Coronary artery (tissue), 2 donors: ENCODE results near the gene PDE6G.

Experiments used
- DNase-seq: peaks from one replicate; pipeline ENCODE4 v3.0.0-alpha.2; 2017; ENCODE audit warnings: low spot score
- H3K27ac ChIP-seq, 2 donors: fragments of 200-600 bp; sonication (generic); one replicate each; pipeline ENCODE4 v1.5.1; 2016 to 2019
- H3K4me3 ChIP-seq: fragments of 200-600 bp; sonication (generic); 2 replicates; pipeline ENCODE4 v1.5.1; 2016; ENCODE audit warnings: mild to moderate bottlenecking, moderate library complexity
- TF ChIP-seq, protein P1 (sequence below): fragments of 200-600 bp; sonication (generic); IDR thresholded peaks from one replicate; pipeline ENCODE4 v1.5.1; 2019; ENCODE audit warnings: antibody characterized with exemption

The PDE6G gene

DNA sequence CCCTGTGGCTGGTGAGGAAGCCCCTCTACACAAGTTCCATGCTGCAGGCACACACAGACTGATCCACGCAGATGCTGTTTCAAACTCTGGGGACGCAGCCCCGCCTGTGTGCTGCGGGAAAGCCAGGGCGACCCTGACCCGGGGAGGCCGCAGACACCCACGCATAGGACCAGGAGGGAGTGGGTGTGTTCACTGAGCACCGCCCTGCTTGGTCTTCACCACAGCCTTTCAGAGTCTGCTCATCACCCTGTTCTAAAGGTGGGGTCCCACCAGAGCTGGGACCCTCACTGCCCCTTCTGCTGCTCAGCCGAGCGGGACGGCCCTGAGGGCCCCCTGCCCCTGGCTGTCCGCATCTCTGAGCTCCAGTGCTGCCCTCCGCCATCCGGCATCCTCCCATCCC, 11.8 kb downstream of the PDE6G start:
- Histone ChIP-seq H3K4me3 (no peak overlapping the region), H3K27ac (no peak overlapping the region)
- TF ChIP-seq, protein P1, sequence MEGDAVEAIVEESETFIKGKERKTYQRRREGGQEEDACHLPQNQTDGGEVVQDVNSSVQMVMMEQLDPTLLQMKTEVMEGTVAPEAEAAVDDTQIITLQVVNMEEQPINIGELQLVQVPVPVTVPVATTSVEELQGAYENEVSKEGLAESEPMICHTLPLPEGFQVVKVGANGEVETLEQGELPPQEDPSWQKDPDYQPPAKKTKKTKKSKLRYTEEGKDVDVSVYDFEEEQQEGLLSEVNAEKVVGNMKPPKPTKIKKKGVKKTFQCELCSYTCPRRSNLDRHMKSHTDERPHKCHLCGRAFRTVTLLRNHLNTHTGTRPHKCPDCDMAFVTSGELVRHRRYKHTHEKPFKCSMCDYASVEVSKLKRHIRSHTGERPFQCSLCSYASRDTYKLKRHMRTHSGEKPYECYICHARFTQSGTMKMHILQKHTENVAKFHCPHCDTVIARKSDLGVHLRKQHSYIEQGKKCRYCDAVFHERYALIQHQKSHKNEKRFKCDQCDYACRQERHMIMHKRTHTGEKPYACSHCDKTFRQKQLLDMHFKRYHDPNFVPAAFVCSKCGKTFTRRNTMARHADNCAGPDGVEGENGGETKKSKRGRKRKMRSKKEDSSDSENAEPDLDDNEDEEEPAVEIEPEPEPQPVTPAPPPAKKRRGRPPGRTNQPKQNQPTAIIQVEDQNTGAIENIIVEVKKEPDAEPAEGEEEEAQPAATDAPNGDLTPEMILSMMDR: no peak

DNA sequence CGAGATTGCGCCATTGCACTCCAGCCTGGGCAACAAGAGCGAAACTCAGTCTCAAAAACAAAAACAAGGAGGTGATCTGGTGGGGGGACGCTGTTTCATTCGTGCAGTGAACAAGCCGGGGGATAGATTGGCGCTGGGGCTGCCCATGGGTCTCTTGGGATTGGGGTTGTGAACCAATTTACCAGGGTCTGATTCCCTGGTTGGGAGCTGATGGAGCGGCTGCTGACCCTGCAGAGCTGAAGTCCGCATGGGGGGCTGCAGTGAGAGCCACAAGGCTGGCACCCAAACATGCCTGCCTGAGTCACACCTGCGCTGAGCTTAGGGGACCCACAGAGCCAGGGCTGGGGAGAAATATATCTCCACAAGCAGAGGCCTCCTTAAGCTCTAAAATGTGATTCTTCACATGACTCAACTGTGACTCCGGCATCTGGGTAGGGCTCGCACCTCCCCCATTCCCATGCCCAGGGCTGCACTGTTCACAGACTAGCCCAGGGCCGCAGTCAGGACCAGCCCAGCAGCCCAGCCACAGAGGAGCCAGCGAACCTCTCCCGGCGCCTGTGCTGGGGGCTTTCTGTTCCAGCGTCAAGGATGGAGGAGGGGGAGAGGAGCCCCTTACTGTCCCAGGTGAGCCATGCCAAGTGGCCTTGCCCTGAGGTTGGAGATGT, 14.4 kb downstream of the PDE6G start:
- TF ChIP-seq, protein P1: no peak
- no peak for DNase-seq
- no peak overlapping the region for H3K27ac ChIP-seq
- no peak overlapping the region for H3K4me3 ChIP-seq

More for the DNA sequence above, 11.8 kb downstream of the PDE6G start:
- no peak for DNase-seq

DNA sequence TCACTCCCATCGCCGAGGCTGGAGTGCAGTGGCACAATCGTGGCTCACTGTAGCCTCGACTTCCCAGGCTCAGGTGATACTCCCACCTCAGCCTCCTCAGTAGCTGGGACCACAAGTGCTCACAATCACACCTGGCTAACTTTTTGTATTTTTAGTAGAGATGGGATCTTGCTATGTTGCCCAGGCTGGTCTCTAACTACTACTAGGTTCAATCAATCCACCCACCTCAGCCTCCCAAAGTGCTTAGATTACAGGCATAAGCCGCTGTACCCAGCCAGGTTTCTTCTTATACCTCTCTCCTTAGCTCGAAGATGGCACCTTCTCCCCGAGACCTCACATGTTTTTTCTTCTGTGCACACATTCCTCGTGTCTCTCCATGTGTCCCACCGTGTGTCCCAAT, 16.3 kb downstream of the PDE6G start:
- Histone ChIP-seq H3K27ac (no peak overlapping the region), H3K4me3 (no peak overlapping the region)
- TF ChIP-seq, protein P1: no peak
- DNase-seq: no peak

DNA sequence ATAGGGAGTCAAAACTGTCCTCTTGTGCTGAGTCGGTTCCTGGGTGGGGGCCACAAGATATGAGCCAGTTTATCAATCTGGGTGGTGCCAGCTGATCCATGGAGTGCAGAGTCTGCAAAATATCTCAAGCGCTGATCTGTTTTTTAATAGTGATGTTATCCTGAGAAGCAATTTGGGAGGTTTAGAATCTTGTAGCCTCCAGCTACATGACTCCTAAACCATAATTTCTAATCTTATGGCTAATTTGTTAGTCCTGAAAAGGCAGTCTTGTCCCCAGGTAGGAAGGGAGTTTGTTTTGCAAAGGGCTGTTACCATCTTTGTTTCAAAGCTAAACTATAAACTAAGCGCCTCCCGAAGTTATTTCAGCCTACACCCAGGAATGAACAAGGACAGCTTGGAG, 17.7 kb downstream of the PDE6G start:
- TF ChIP-seq, protein P1: no peak
- no peak overlapping the region for H3K4me3 ChIP-seq
- H3K27ac ChIP-seq: no peak overlapping the region
- DNase-seq: no peak

DNA sequence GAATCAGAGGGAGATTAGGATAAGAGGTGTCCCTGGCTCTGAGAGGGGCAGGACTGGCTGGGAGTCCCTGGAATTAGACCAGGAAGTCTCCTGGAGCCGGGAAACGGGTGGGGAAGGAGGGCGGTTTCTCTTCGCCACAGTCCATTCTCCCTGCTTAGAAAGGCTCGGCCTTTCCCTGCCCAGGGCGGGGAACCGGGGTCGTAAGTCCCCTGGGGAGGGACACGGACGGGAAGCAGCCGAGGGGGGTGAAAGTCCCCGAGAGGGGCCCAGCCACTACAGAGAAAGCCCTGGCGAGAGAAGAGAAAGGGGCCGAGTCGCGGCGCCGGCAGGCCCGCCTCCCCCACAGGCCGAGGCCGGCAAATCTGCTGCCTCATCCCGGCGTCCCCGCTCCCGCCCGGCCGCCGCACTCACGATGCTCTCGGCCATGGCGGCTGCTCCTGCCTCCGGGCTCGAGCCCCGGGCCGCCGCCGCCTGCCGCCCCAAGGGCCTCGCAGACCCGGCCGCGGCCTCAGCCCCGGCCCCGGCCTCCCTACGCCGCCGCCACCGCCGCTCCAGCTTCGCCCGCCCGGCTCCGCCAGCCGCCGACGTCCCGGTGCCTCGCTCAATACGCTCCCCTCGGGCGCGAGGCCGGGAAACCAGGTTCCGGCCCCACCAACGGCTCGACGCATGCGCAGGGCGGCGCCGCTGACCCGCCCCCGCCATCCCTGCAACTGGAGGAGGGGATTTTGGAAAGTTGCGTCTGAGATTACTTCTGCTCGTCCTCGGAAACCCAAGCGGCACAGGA, 19.6 kb downstream of the PDE6G start, which contains the start of the genes NPLOC4 and TSPAN10:
NPLOC4 (minus strand) TSS at position 608 of the 784 bp plus-strand sequence; CDS start at position 426, 182 bp downstream.
TSPAN10 (plus strand) TSS at position 692 of the 784 bp plus-strand sequence. CDS start 5,217 bp downstream, outside the sequence.
- TF ChIP-seq, protein P1: no peak
- Histone ChIP-seq H3K4me3 (peak within 1 kb of the TSS; percentile 86), H3K27ac (peak within 1 kb of the TSS; percentile 74 to 95)
- DNase-seq: peak; percentile 91

DNA sequence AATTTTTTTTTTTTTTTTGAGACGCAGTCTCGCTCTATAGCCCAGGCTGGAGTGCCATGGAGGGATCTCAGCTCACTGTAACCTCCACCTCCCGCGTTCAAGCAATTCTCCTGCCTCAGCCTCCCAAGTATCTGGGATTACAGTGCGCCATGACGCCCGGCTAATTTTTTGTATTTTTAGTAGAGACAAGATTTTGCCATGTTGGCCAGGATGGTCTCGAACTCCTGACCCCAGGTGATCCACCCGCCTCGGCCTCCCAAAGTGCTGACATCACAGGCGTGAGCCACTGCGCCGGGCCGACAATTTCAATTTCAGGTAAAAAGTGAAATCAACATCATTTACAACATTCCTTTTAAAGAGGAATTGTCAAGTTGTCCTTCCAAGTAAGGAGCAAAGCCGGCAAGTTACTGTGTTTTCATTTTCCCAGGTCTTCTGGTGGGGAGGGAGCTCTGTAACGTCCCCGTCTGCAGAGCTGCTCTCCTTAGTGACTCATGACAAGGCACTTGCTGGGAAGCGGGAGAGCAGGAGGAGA, 20.3 kb downstream of the PDE6G start:
- Histone ChIP-seq H3K27ac (peak overlapping the region; percentile 74 to 95), H3K4me3 (peak overlapping the region; percentile 86)
- DNase-seq: no peak
- TF ChIP-seq, protein P1: no peak
